Embryonic facial prominence (tissue), 1 donor: ENCODE data around the gene RAMP3.
"Not testable (repeated sequence)": the region's sequence is repeated elsewhere in the genome, so short reads cannot be mapped to it uniquely, and the experiment has no call there.

Experiments
- DNase-seq: peaks from one replicate; pipeline ENCODE4 v3.0.0-alpha.2; 2016; ENCODE audit errors: extremely low spot score

Gene RAMP3

DNA sequence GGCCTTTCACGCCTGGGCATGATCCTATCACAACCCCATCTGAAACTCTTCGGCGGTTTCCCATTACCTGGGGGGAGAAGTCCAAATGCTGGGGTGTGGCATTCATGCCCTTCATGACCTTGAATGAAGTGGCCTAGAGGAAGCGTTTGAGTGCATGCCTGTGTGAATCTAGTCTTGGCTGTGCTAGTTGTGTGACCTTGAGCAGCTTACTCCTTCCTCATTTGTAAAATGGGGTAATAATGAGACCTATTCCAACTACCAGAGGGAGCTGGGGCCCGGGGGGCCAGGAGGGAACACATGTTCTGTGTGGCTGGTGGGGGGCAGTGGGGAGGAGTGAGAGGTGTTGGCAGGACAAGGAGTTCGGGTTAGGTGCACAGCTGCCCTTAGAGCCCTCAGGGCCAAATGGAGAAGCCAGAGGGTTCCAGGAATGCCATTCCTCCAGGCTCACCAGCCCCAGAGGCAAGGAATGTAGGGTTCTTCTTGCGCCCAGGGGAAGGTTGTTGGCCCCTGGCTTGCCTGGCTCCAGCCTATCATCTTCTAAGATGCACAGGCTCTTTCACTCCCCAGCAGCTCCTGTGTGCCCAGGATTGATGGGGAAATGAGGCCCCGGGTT, 24.8 kb upstream of the RAMP3 start:
- DNase-seq = no peak

DNA sequence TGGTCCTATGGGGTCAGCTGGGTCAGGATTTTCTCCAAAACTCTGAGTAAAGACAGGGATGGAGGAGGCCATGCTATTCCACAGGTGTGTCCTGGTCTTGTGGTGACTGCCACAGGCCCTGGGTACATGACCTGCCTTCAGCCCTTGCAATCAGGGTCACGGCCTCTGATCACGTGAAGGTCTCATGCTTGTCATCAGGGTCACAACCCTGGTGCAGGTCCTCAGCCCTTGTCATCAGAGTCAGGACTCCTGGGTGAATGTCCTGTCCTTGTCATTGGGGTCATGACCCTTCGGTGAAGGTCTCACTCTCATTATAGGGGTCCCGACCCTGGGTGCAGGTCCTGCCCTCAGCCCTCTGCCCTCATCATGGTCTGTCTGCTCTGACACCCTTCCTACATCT, 24.2 kb upstream of the RAMP3 start:
- no peak for DNase-seq

DNA sequence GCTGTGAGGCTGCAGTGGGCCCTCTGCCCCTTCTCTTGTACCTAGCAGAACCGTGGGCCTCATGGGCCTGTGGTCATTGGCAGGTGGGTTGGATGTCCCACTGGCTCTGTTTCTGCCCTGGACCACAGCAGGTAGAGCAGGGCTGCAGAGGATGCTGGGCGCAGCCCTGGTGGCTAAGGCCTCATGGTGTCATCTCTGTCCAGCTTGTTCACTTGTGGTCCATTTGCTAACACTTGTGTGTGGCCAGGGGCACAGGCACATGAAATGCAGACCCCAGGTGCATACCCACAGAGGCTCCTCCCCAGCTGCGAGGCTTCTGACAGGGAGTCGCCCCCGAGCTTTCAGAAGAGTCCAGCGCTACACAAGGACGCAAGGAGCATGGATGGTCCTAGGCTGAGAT, 23.7 kb upstream of the RAMP3 start:
- no peak for DNase-seq

DNA sequence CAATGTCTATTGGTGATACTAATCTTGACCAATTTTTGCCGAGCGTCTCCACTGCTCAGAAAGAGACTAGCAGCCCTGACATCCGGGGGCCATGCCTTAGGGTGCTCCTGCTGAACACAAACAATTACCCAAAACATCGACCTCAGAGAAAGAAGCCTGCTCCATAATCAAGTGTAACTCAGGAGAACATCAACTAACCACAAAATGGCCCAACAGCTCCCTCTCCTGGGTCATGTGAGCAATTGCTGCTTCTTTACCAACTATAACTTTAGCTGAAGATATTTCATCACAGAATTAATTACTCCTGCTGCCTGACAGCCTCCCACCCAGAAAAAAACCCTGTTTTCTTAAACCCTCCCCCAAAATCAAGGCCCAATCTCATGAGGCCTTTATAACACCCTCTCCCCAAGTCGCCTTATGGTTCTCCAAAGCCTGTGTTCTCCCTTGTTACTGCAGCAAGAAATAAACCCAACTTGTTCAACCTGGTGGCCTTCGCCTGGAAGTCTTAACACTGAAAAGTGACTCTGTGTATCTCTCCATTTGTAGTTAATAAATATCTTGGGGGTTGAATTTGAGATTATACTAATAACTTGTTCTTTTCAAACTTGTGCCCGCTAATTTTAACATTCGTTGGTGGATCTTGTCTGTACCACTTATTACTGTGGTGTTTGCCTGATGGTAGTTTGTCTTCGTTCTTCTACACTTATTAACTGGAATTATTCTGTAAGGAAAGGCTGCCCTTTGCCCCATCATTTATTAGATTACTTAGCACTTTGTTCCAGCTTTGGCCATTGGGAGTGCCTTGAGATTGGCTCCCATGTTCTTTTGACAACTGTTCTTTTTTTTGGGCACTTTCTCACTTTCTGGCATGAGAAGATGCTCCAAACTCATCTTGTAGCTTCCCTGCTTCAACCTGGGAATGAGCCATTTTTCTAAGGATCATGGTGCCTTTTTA, 21.2 kb upstream of the RAMP3 start:
- peak; percentile 37 for DNase-seq

DNA sequence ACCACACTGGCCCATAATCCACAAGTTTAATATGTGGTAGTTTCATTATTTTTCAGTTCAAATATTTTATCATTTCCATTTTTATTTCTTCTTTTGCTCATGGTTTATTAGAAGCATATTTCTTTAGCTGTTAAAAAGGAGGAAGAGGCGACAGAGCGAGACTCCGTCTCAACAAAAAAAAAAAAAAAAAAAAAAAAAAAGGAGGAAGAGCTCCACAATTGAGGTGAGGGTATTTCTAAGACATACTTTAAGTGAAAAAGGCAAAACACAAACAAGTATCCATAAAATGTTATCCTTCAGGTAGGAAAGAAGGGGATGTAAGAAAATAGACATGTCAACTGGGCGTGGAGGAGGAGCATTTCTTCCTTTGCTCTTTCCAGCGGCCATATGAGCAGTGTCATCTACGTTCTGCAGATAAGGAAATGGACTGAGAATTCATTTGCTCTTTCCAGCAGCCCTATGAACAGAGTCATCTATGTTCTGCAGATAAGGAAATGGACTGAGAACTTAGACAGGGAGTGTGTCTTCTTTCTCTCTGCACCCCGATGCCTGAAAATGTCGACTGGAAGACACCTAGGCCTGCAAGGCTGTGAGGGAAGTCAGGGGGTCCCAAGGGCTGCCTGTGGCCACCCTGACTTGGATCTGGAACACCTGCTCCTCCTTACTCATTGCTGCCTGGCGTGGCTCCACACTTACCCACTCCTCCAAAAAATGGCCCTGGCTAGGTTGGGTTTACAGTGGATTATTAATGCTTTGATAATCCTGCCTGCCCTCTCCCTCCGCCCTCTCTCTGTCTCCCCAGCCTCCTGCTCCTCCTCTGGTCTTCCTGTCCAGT, 18.9 kb upstream of the RAMP3 start:
- no peak for DNase-seq

DNA sequence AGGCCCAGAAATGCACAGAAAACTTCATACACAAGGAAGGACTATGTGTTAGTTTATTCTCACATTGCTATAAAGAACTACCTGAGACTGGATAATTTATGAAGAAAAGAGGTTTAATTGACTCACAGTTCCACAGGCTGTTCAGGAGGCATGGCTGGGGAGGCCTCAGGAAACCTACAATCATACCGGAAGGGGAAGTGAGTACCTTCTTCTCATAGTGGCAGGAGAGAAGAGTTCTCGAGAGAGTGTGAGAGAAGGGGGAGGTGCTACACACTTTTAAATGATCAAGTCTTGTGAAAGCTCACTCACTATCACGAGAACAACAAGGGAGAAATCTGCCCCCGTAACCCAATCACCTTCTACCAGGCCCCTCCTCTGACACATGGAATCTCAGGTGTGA, 16.8 kb upstream of the RAMP3 start:
- no peak for DNase-seq

DNA sequence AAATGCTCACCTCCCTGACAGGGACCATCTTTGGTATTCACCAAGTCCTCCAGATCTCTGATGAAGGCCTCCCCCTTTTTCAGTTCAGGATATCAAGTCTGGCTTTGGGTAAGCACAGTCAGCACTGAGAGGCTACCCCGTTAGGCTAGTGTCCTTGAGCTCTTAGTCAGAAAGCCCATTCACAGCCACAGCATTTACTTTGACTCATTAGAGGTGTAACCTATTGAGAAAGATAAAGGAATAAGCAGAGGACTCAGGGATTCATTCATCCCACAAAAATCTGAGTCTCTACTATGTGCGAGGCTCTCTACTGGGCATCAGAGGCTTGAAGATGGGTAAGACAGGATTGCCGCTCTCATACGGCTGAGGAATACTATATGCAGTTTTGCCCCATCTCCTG, 14.0 kb upstream of the RAMP3 start:
- no peak for DNase-seq

DNA sequence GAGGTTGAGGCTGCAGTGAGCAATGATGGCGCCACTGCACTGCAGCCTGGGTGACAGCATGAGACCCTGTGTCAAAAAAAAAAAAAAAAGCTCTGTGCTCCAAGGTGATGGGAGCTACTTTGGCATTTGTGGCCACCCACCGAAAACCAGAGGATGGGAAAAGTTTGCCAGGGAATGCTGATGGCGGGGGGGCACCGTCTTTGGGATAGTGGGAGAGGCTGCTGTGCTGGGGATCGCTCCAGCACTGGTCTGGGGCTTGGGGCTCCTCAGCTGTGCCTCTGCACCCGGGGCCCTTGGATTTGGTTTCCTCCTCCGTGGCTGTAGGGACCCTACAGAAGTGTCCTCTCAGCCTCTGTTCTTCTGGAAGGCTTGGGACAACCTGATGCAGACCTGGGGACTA, 11.7 kb upstream of the RAMP3 start:
- no peak for DNase-seq

DNA sequence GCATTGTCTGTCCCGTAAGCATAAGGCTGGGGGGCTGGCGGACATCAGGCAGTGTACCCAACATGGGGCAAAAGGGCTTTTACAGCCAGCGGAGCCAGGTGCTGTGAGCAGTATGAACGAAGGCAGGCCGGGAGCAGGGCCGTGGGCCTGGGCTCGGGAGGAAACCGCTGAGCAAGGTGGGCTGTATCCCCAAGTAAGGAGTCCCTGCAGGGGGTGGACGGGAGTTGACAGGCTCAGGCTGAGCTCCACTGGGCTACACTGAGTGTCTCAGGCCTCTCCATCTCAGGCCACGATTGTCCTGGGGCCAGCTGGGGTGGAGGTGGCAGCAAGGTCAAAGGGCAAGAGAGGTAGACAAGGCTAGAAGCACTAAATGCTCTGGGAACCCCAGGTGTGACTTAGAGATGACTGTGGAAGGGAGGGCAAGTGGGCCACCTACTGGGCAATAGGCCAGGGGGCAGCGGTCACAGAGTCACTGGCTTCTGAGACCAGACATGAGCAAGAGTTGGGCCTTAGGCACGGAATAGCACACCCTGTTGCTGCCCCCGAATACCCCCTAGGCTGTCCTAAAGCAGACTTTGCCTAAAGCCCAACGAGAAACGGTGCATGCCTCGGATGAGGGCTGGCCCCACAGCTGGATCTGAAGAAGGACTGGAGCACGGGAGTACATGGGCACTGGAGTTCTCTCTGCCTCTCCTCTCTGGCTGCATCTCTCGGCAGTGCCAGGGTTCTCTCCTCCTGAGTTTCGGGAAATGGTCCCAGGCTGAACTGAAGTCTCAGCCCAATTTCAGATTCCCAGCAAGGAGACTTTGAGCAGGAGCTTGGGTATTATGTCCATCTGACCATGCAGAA, 10.8 kb upstream of the RAMP3 start:
- DNase-seq = no peak

DNA sequence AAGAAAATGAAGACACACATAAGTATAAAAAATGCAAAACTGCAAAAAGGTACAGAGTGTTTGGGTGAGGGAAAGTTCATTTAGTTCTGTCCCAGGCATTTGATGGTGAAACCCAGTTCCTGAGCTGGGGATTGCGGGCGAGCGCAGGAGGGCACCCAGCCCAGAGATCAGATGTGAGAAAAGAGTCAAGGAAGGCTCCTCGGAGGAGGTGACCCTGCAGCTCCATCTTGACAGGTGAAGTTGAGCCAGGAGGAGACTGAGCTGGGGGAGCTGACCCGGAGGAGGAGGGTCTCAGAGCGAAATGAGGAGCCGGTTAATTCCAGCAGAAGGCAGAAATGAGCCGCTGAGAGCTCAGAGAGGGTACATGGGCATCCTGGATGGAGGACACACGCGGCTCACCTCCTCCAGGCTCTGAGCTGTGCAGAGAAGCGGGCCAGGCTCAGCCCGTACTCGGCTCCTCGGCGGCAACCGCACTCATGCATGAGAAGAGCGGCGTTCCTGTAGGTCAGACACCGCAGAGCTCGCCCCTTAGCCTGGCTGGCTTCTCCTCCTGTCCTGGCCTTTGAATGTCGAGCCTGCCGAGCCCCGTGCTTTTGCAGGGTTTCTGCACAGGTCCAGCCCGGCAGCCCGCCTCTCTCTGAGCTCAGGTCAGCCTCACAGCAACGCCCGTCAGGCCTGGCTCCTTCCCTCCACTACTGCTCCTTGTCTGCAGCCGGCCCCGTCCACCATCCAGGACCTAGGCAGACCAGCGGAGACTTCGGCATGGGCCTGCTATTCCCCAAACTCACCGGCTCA, 9.5 kb upstream of the RAMP3 start:
- DNase-seq = no peak

DNA sequence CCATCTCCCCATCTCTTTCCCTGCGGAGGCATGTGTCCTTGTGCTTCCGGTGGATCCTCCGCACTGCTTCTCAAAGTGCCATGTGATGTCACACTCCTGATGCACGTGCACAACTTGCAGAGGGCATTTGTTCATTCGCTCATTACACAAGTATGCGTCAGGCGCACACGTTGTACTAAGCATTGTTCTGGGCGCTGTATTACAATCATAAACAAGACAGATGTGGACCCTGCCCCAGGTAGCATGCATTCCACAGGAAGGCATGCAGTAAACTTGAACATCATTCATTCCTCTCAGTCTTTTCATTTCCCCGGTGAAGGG, 9.0 kb upstream of the RAMP3 start:
- DNase-seq = no peak

DNA sequence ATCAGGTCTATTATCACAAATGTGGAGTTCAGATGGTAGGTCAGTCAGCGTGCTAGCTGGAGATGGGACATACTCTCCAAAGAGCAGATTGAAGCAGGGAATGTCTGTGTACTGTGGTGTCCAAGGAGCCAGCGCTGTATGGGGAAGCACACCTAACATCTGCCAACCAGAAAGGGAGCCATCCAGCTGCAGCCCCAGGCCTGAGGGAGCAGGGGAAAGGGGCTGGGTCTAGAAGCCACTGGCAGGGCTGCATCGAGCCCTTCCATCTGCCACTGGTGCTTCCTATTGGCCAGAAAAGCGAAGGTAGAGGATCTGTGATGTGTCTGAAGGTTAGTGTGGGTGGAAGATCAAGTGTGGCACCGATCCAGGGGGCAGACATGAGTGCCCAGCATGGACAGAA, 8.0 kb upstream of the RAMP3 start:
- DNase-seq = no peak

DNA sequence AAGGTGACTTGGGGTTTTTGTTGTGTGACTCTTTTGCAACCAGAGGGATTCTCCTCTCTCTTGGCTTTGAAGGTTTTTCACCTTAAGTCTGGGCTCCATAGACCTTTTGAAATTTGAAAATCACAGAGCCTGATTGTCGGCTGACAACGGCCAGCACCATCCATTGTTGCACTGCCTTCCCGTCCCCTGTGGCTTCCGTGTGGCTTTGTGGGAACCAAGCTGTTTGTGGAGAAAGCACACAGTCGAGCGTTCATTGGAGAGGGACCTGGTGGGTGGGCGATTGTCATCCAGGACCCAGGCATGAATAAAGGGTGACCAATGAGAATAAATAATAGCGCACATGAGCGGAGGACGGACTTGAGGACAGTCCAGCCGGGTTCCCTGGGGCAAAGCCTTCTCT, 7.4 kb upstream of the RAMP3 start:
- no peak for DNase-seq

DNA sequence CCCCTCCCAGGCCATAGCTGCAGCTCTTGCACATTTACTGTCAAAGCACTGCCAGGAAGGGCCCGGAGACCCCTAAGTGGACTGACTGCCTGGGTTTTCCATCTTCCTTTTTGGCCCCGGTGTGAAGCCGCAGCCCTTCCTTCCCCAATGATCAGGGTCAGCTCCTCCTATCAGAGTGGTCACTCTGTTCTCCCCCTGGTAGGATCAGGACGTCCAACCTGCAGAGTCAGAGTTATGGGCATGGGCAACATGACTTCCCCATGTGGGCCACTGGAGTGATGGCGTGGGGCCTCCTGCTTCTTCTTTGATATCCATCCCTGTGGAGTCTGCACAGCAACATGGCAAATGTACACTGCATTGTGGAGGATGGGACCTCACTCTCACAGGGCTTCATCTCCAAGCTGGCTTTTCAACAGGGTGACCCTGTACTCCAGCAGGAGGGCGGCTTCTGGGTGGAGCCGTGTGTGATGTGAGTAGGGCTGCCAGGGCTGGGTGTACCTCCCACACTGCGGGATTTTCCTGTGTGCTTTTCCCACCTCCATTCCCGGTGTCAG, 6.4 kb upstream of the RAMP3 start:
- DNase-seq = no peak

DNA sequence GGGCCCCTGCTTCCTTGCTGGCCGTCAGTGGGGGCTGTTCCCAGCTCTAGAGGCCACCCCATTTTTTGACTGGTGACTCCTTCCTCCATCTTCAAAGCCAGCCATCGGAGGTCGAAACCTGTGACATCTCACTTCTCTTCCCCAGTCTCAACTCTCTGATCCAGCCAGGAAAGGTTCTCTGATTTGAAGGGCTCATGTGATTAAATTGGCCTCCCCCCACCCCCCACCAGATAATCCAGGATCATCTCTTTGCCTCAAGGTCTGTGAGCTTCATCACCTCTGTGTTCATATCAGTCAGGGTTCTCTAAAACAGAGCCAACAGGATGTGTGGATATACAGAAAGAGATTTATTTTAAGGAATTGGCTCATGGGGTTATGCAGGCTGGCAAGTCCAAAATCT, 5.6 kb upstream of the RAMP3 start:
- DNase-seq = no peak

DNA sequence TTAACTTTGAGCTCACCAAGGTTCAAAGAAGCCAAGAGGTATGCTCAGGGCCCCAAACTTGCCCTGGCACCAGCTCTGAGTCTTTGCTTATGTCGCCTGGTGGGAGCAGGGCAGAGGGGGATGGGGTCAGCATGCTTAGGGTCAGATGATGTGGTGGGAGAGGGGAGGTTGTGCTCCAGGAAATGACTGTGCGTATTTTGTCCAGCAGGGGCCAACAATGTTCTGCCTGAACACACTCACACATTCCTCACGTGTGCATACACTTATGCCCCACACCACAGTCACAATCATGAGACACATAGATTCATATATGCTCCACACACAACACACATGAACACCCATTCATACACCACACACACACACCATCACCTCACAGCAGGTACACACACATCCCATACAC, 4.4 kb upstream of the RAMP3 start:
- no peak for DNase-seq

DNA sequence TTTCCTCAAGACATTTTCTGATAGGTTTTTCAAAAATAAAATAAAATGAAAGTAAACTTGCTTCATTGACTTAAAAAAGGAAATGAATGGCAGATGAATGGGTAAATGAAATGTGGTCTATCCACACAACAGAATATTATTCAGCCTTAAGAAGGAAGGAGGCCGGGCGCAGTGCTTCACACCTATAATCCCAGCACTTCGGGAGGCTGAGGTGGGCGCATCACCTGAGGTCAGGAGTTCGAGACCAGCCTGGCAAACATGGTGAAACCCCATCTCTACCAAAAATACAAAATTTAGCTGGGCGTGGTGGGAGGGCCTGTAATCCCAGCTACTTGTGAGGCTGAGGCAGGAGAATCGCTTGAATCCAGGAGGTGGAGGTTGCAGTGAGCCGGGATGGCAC, 3.7 kb upstream of the RAMP3 start:
- not testable (repeated sequence) for DNase-seq

DNA sequence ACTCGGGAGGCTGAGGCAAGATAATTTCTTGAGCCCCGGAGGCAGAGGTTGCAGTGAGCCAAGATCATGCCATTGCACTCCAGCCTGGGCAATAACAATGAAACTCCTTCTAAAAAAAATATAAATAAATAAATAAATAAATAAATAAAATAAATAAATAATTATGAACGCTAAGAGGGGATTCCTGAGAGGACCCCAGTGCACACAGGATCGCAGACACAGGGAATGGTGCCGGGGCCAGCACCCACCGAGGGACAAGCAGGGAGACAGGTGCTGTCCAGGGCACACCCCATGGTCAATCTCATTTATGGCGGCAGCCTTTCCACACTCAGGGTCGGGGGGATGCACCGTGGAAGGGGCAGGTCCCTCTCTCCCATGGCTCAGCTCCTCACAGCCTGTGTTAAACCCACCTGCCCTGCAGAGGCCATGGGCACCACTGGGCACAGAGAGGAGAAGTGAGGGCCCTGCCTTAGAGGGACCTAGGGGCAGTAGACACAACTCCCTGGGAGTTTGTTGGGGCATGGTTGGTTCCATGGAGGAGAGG, 2.2 kb upstream of the RAMP3 start:
- DNase-seq = no peak

DNA sequence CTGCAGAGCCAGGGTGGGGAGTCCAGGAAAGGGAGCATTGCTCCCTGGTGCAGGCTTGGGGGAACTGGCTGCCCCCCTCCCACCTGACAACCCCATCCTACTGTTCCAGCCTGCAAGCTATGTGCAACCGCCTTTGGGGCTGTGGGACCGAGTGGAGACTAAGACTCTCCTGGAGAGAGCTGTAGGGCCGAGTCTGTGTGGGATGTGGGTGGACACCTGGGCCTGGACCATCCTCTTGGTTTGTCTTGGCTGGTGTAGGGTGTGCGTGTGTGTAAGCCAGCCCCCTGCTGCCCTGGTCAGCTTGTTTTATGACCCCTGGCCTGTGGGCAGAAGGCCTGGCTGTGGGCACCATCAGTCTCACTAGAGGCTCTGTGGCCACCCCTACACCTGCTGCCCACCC, 1.6 kb upstream of the RAMP3 start:
- no peak for DNase-seq

DNA sequence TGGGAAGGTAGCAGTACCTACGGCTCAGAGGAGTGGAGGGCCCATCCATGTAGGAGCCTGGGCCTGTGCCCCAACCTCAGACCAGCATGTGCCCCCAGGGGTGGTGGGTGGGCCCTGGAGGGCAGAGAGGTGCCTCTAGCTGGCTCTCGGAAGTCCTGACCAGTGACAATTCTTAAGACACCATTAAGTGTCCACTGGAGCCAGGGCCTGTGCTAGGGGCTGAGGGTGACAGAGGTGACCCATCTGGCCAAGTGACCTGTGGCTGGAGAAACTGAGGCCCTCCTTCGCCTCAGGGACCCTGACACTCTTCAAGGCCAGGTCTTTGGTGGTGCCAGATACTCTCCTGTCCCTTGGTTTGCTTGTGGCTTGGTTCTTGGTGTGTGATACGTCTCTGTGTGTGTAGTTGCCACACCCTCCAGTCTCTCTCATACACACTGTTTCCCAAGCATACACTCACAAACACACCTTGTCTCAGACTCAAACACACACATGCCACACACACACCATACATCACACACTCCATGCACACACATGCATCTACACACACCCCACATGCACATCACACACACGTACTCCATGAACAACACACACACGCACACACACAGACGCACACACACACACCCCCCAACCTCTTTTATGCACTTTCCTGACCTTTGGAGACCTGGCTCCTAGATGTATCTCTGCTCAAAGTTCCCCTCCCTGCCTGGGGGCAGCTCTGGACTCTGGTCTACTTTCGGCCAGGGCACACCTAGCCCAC, 897 bp upstream of the RAMP3 start:
- DNase-seq = no peak
